ENCODE data around the gene PSMB8. TPM values are rescaled to one million over a fixed set of nuclear protein-coding genes. Genes with fewer than 3 reads are reported as not detected.

PSMB8 gene
- total and polyA plus RNA-seq, 2 of the 8 experiments (the other 6 are each of a cell fraction or from before 2014, with no cell fraction given): 18.4 to 43.0 TPM

DNA sequence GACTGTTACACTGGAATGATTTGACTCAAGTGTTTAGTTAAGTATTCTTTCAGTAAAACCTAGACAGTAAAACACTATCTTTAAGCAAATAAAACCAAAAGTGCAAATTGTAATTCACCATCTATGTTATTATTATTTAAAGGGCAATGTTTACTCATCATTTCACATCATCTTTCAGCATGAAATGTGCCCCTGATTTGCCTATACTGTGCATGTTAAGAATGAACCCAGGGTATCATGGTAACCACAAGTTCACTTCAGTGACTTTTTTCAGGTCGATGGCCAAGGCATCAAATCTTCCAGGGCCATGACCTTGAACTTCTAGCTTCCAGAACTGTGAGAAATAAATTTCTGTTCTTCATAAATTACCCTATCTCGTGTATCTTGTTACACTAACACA lies 25.0 kb downstream of the PSMB8 start:
- no peak overlapping the region for H2BK5ac ChIP-seq (ENCODE audit: low read depth, low read length)

More for the DNA sequence above, 25.0 kb downstream of the PSMB8 start:
- no peak overlapping the region for H2BK12ac ChIP-seq (ENCODE audit: low read depth, low read length)
- POLR2A ChIA-PET (ENCODE audit: partially characterized antibody): interaction anchor here (1.0 to 1.4 kb wide), 2 partner anchors 150 to 153 kb away, joined by 3 to 4 read pairs; no protein-coding TSS in a partner anchor
- H3K23me2 ChIP-seq (ENCODE audit: low read depth, low read length): no peaks in the 10 kb centered on the region
- H3K23ac ChIP-seq (ENCODE audit: insufficient read length): no peak overlapping the region
- H3K4me1 ChIP-seq (replicated peaks in 1 of 4; ENCODE audit: control insufficient read depth in 3 of 4, insufficient read depth in 4 of 4, low read length in 3 of 4): no peaks in the 10 kb centered on the region
- no peak overlapping the region for H3K4me3 ChIP-seq (ENCODE audit: extremely low read depth in 1 of 4, insufficient read depth in 2 of 4, low read depth in 3 of 4, low read length in 4 of 4)
- H2BK120ac ChIP-seq (replicated peaks; ENCODE audit: low read depth, low read length): no peak overlapping the region
- no peaks in the 10 kb centered on the region; a peak in 1 of 7 replicates for H3K27me3 ChIP-seq (replicated peaks in 1 of 4; ENCODE audit: control insufficient read depth in 3 of 4, extremely low read depth in 1 of 4, insufficient read depth in 3 of 4, low read length in 3 of 4)
- no peaks in the 10 kb centered on the region for H3K79me1 ChIP-seq (ENCODE audit: low read depth, low read length)
- CTCF ChIA-PET (ENCODE audit: partially characterized antibody): interaction anchor here (0.6 to 1.2 kb wide), 2 partner anchors 17 to 383 kb away, joined by 3 read pairs; no protein-coding TSS in a partner anchor
- H3K27ac ChIP-seq (ENCODE audit: low read depth, low read length): no peak overlapping the region
- H4K5ac ChIP-seq (ENCODE audit: insufficient read length, low read depth, low read length): no peak overlapping the region
- H3K79me2 ChIP-seq (ENCODE audit: control insufficient read depth in 1 of 2, insufficient read depth in 2 of 2, low read length in 2 of 2): no peaks in the 10 kb centered on the region
- 86% methylated on average over 2 of the region's 2 CpGs; no CpG with 5 or more reads in 1 of the 2 experiments for WGBS, 2 experiments (ENCODE audit: extremely low coverage in 1 of 2, insufficient coverage in 1 of 2, insufficient read length in 1 of 2, insufficient replicate concordance in 2 of 2, low coverage in 1 of 2, low lambda C conversion rate in 2 of 2, missing lambda C conversion rate in 1 of 2)
- H3K4ac ChIP-seq (replicated peaks; ENCODE audit: insufficient read length, low read depth, low read length): no peak overlapping the region
- no peaks in the 10 kb centered on the region for H4K20me1 ChIP-seq (replicated peaks in 1 of 2; ENCODE audit: control insufficient read depth in 1 of 2, insufficient read depth in 2 of 2, low read length in 2 of 2)
- H2AFZ ChIP-seq (ENCODE audit: low read length): no peak overlapping the region
- H3K9me3 ChIP-seq (ENCODE audit: insufficient read depth in 2 of 2, low read depth in 1 of 2, low read length in 1 of 2): no peaks in the 10 kb centered on the region
- no peak overlapping the region for H2BK20ac ChIP-seq (ENCODE audit: low read length)
- FAIRE-seq (no peak), DNase-seq (ENCODE audit: low read depth in 1 of 2, low spot score in 2 of 2) (no peak)
- H3K56ac ChIP-seq (replicated peaks; ENCODE audit: insufficient read length, low read depth, low read length): no peak overlapping the region
- H4K8ac ChIP-seq (ENCODE audit: extremely low read depth, insufficient read depth, low read length): no peak overlapping the region
- H2BK15ac ChIP-seq (ENCODE audit: low read length): no peak overlapping the region
- H3K4me2 ChIP-seq (ENCODE audit: insufficient read depth in 1 of 2, low read depth in 2 of 2, low read length in 2 of 2): no peak overlapping the region
- H3K14ac ChIP-seq (ENCODE audit: insufficient read length): no peak overlapping the region
- no peak overlapping the region for H2AK5ac ChIP-seq (ENCODE audit: low read depth, low read length)
- H4K91ac ChIP-seq (replicated peaks; ENCODE audit: insufficient read length, low read length): no peak overlapping the region
- no peaks in the 10 kb centered on the region for H3K36me3 ChIP-seq (ENCODE audit: control insufficient read depth in 2 of 4, insufficient read depth in 4 of 4, low read length in 3 of 4)
- no peak overlapping the region for H3K9ac ChIP-seq (replicated peaks in 1 of 4; ENCODE audit: extremely low read depth in 1 of 4, low read depth in 3 of 4, low read length in 3 of 4)
- TF ChIP-seq, protein P1, sequence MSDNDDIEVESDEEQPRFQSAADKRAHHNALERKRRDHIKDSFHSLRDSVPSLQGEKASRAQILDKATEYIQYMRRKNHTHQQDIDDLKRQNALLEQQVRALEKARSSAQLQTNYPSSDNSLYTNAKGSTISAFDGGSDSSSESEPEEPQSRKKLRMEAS (IDR thresholded peaks at IDR 0.05): no peak
- TF ChIP-seq, protein P2, sequence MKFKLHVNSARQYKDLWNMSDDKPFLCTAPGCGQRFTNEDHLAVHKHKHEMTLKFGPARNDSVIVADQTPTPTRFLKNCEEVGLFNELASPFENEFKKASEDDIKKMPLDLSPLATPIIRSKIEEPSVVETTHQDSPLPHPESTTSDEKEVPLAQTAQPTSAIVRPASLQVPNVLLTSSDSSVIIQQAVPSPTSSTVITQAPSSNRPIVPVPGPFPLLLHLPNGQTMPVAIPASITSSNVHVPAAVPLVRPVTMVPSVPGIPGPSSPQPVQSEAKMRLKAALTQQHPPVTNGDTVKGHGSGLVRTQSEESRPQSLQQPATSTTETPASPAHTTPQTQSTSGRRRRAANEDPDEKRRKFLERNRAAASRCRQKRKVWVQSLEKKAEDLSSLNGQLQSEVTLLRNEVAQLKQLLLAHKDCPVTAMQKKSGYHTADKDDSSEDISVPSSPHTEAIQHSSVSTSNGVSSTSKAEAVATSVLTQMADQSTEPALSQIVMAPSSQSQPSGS (IDR thresholded peaks at IDR 0.05; ENCODE audit: low read length): no peak
- H3K18ac ChIP-seq (ENCODE audit: extremely low read depth, low read length): no peak overlapping the region
